SK-N-MC (cell line): ENCODE measurements around the gene MRPL27.

ENCODE experiments used
- EZH2 ChIP-seq: fragments of 200-600 bp; sonication (generic); IDR thresholded peaks from one replicate; pipeline ENCODE4 v1.6.1; 2017; ENCODE audit warnings: antibody characterized with exemption
- POLR2AphosphoS5 ChIP-seq: IDR thresholded peaks from 2 replicates; pipeline ENCODE4 v1.6.1; 2012; ENCODE audit warnings: mild to moderate bottlenecking, low read depth, low read length, borderline replicate concordance

DNA sequence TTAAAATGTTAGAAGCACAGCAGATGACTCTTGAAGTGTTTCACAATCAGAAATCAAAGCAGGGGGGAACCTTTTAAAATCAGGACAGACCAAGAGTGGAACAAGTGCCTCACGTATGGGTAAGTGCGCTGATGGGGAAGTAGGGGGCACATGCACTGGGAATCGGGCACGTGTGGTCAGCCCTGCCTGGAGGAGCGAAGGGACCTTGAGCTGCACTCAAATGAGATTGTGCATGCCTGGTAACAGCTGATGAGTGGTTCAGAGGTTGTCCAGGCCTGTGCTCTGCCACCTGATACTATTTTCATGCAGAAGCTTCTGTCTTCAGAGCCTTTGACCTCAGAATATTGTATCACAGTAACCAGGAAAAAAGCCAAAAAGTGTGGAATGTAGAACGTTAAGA, 40.8 kb downstream of the MRPL27 start:
- TF ChIP-seq EZH2 (no peak), POLR2AphosphoS5 (no peak)
